IPS DF 6.9 (cell line): Measurements from ENCODE around the gene ADAM30.

Source experiments
- DNase-seq: peaks from one replicate; pipeline ENCODE4 v3.0.0-alpha.2; 2013; ENCODE audit warnings: low read depth, low spot score
- H3K27ac ChIP-seq: one replicate; pipeline ENCODE4 v1.5.1; 2013; ENCODE audit warnings: low read length, control low read depth
- H3K27me3 ChIP-seq: 2 replicates; pipeline ENCODE4 v1.6.1; 2013; ENCODE audit warnings: mild to moderate bottlenecking, low read length; ENCODE audit not compliant: control insufficient read depth, insufficient read depth
- H3K36me3 ChIP-seq: 2 replicates; pipeline ENCODE4 v1.6.1; 2013; ENCODE audit warnings: low read length; ENCODE audit not compliant: control insufficient read depth, insufficient read depth
- H3K4me1 ChIP-seq: 2 replicates; pipeline ENCODE4 v1.6.1; 2013; ENCODE audit warnings: low read length; ENCODE audit not compliant: control insufficient read depth, insufficient read depth
- H3K4me3 ChIP-seq: 2 replicates; pipeline ENCODE4 v1.5.1; 2013; ENCODE audit warnings: mild to moderate bottlenecking, low read length
- H3K9me3 ChIP-seq: 2 replicates; pipeline ENCODE4 v1.6.1; 2013; ENCODE audit warnings: low read length, inconsistent platforms; ENCODE audit not compliant: control insufficient read depth, insufficient read depth
- WGBS: extraction: QIAGEN DNeasy Blood & Tissue Kit; methylation state at CpG from one replicate; pipeline ENCODE4 v1.1.7; 2013; ENCODE audit warnings: mixed read lengths, missing lambda C conversion rate; ENCODE audit not compliant: insufficient read length, insufficient coverage; 5-methylcytosine and 5-hydroxymethylcytosine counted together

ADAM30 gene

GRCh38 chr1:119924948-119925898 is 28.9 kb upstream of the ADAM30 start:
- WGBS: no CpG with 5 or more reads among the region's 19 CpGs
- peaks cover 4% of the 10 kb centered on the region; the same call in 1 of the 2 replicates for H3K36me3 ChIP-seq
- no peak for DNase-seq
- no peaks in the 10 kb centered on the region for H3K4me1 ChIP-seq
- no peak overlapping the region for H3K27ac ChIP-seq
- no peak overlapping the region for H3K4me3 ChIP-seq
- H3K9me3 ChIP-seq: no peaks in the 10 kb centered on the region
- no peaks in the 10 kb centered on the region for H3K27me3 ChIP-seq

GRCh38 chr1:119920104-119920968 is 24.0 kb upstream of the ADAM30 start:
- no peak for DNase-seq
- Histone ChIP-seq H3K27ac (no peak overlapping the region), H3K4me3 (no peak overlapping the region), H3K9me3 (no peaks in the 10 kb centered on the region), H3K27me3 (no peaks in the 10 kb centered on the region), H3K36me3 (peaks cover 19% of the 10 kb centered on the region), H3K4me1 (no peaks in the 10 kb centered on the region)
- WGBS: no CpG with 5 or more reads among the region's 8 CpGs

GRCh38 chr1:119919241-119919640 is 22.9 kb upstream of the ADAM30 start:
- WGBS: no CpG with 5 or more reads among the region's 7 CpGs
- Histone ChIP-seq H3K27me3 (no peaks in the 10 kb centered on the region), H3K36me3 (peaks cover 18% of the 10 kb centered on the region), H3K4me3 (no peak overlapping the region), H3K27ac (no peak overlapping the region), H3K4me1 (no peaks in the 10 kb centered on the region), H3K9me3 (no peaks in the 10 kb centered on the region)
- no peak for DNase-seq

GRCh38 chr1:119918301-119918700 is 22.0 kb upstream of the ADAM30 start:
- DNase-seq: no peak
- WGBS: no CpG with 5 or more reads among the region's 7 CpGs
- Histone ChIP-seq H3K4me3 (no peak overlapping the region), H3K9me3 (no peaks in the 10 kb centered on the region), H3K27ac (no peak overlapping the region), H3K4me1 (no peaks in the 10 kb centered on the region), H3K27me3 (no peaks in the 10 kb centered on the region), H3K36me3 (peaks cover 18% of the 10 kb centered on the region)

- H3K27me3 ChIP-seq: no peaks in the 10 kb centered on the region
- H3K36me3 ChIP-seq: peaks cover 18% of the 10 kb centered on the region
- no peak overlapping the region for H3K4me3 ChIP-seq
- H3K4me1 ChIP-seq: no peaks in the 10 kb centered on the region
- no CpG with 5 or more reads among the region's 5 CpGs for WGBS
- H3K27ac ChIP-seq: no peak overlapping the region
- DNase-seq: no peak
- H3K9me3 ChIP-seq: no peaks in the 10 kb centered on the region
Measured at GRCh38 chr1:119917304-119918055, 21.2 kb upstream of the ADAM30 start.

- no peak for DNase-seq
- Histone ChIP-seq H3K36me3 (peaks cover 18% of the 10 kb centered on the region), H3K4me1 (peaks cover 2% of the 10 kb centered on the region; the same call in 1 of the 2 replicates), H3K9me3 (no peaks in the 10 kb centered on the region), H3K27me3 (no peaks in the 10 kb centered on the region), H3K4me3 (no peak overlapping the region), H3K27ac (no peak overlapping the region)
- no CpG with 5 or more reads among the region's 6 CpGs for WGBS
Measured at GRCh38 chr1:119915517-119915916, 19.2 kb upstream of the ADAM30 start.

- no peaks in the 10 kb centered on the region for H3K9me3 ChIP-seq
- H3K4me1 ChIP-seq: peaks cover 4% of the 10 kb centered on the region
- no CpG with 5 or more reads among the region's 1 CpG for WGBS
- H3K36me3 ChIP-seq: peaks cover 15% of the 10 kb centered on the region
- no peak overlapping the region for H3K27ac ChIP-seq
- H3K27me3 ChIP-seq: no peaks in the 10 kb centered on the region
- no peak overlapping the region for H3K4me3 ChIP-seq
- no peak for DNase-seq
Measured at GRCh38 chr1:119914071-119914470, 17.8 kb upstream of the ADAM30 start.

GRCh38 chr1:119912963-119913362 is 16.6 kb upstream of the ADAM30 start:
- no peaks in the 10 kb centered on the region for H3K27me3 ChIP-seq
- H3K9me3 ChIP-seq: no peaks in the 10 kb centered on the region
- peaks cover 12% of the 10 kb centered on the region for H3K36me3 ChIP-seq
- no peak overlapping the region for H3K4me3 ChIP-seq
- DNase-seq: no peak
- no CpG with 5 or more reads among the region's 3 CpGs for WGBS
- H3K27ac ChIP-seq: no peak overlapping the region
- peaks cover 4% of the 10 kb centered on the region for H3K4me1 ChIP-seq

- no peak overlapping the region for H3K27ac ChIP-seq
- WGBS: no CpG with 5 or more reads among the region's 2 CpGs
- H3K36me3 ChIP-seq: peaks cover 12% of the 10 kb centered on the region
- H3K27me3 ChIP-seq: no peaks in the 10 kb centered on the region
- H3K9me3 ChIP-seq: no peaks in the 10 kb centered on the region
- no peak for DNase-seq
- no peak overlapping the region for H3K4me3 ChIP-seq
- peaks cover 4% of the 10 kb centered on the region for H3K4me1 ChIP-seq
Measured at GRCh38 chr1:119911775-119912174, 15.5 kb upstream of the ADAM30 start.

- Histone ChIP-seq H3K36me3 (peaks cover 6% of the 10 kb centered on the region), H3K4me3 (no peak overlapping the region), H3K27me3 (no peaks in the 10 kb centered on the region), H3K4me1 (peaks cover 4% of the 10 kb centered on the region), H3K27ac (no peak overlapping the region), H3K9me3 (no peaks in the 10 kb centered on the region)
- no peak for DNase-seq
- no CpG with 5 or more reads among the region's 4 CpGs for WGBS
Measured at GRCh38 chr1:119910618-119911017, 14.3 kb upstream of the ADAM30 start.
